Stimulated activated naive CD8-positive, alpha-beta T cell treated with anti-CD3 and anti-CD28 coated beads, Interleukin-15, Interleukin-2, amounts not matched to agents 100 ng/mL and 50 ng/mL, for 24 hours (primary cell): Measurements from ENCODE around the gene GLB1L3.

Source experiments
- H3K27ac Mint-ChIP-seq: one replicate; pipeline ENCODE4 v1.8.0; 2021; ENCODE audit warnings: mild to moderate bottlenecking, mixed read lengths
- H3K27me3 Mint-ChIP-seq: one replicate; pipeline ENCODE4 v1.8.0; 2021; ENCODE audit warnings: mixed read lengths
- H3K36me3 Mint-ChIP-seq: one replicate; pipeline ENCODE4 v1.8.0; 2021; ENCODE audit warnings: low read depth, mixed read lengths
- H3K4me1 Mint-ChIP-seq: one replicate; pipeline ENCODE4 v1.8.0; 2021; ENCODE audit warnings: low read depth, mixed read lengths
- H3K4me3 Mint-ChIP-seq: one replicate; pipeline ENCODE4 v1.8.0; 2021; ENCODE audit warnings: mild to moderate bottlenecking, mixed read lengths
- H3K9me3 Mint-ChIP-seq: one replicate; pipeline ENCODE4 v1.8.0; 2021; ENCODE audit warnings: mixed read lengths

The GLB1L3 gene

GRCh38 chr11:134260983-134261382 is 15.2 kb upstream of the GLB1L3 start:
- peaks cover 3% of the 10 kb centered on the region for H3K4me1 Mint-ChIP-seq
- no peak overlapping the region for H3K4me3 Mint-ChIP-seq
- H3K27me3 Mint-ChIP-seq = no peaks in the 10 kb centered on the region
- no peak overlapping the region for H3K27ac Mint-ChIP-seq
- peaks cover 30% of the 10 kb centered on the region for H3K36me3 Mint-ChIP-seq
- no peaks in the 10 kb centered on the region for H3K9me3 Mint-ChIP-seq

- Mint-ChIP-seq H3K27ac (no peak overlapping the region), H3K36me3 (peaks cover 27% of the 10 kb centered on the region), H3K9me3 (no peaks in the 10 kb centered on the region), H3K4me1 (peaks cover 3% of the 10 kb centered on the region), H3K4me3 (no peak overlapping the region), H3K27me3 (no peaks in the 10 kb centered on the region)
These were observed 14.3 kb upstream of the GLB1L3 start for GRCh38 chr11:134261626-134262488.

GRCh38 chr11:134264966-134265764 is 11.0 kb upstream of the GLB1L3 start:
- H3K27me3 Mint-ChIP-seq = no peaks in the 10 kb centered on the region

GRCh38 chr11:134266440-134266839 is 9.7 kb upstream of the GLB1L3 start:
- H3K4me3 Mint-ChIP-seq = no peak overlapping the region
- H3K27ac Mint-ChIP-seq = no peak overlapping the region
- H3K36me3 Mint-ChIP-seq = peaks cover 4% of the 10 kb centered on the region

More at GRCh38 chr11:134264966-134265764, 11.0 kb upstream of the GLB1L3 start:
- H3K36me3 Mint-ChIP-seq = peaks cover 12% of the 10 kb centered on the region
- H3K27ac Mint-ChIP-seq = no peak overlapping the region
- H3K4me1 Mint-ChIP-seq = peaks cover 5% of the 10 kb centered on the region
- H3K9me3 Mint-ChIP-seq = no peaks in the 10 kb centered on the region
- no peak overlapping the region for H3K4me3 Mint-ChIP-seq

GRCh38 chr11:134266841-134267251 is 9.3 kb upstream of the GLB1L3 start:
- Mint-ChIP-seq H3K4me3 (no peak overlapping the region), H3K36me3 (peaks cover 4% of the 10 kb centered on the region), H3K9me3 (no peaks in the 10 kb centered on the region), H3K27ac (no peak overlapping the region), H3K27me3 (no peaks in the 10 kb centered on the region), H3K4me1 (peaks cover 11% of the 10 kb centered on the region)

More at GRCh38 chr11:134266440-134266839, 9.7 kb upstream of the GLB1L3 start:
- H3K9me3 Mint-ChIP-seq = no peaks in the 10 kb centered on the region
- H3K4me1 Mint-ChIP-seq = peaks cover 11% of the 10 kb centered on the region
- H3K27me3 Mint-ChIP-seq = no peaks in the 10 kb centered on the region

GRCh38 chr11:134267461-134267860 is 8.7 kb upstream of the GLB1L3 start:
- no peak overlapping the region for H3K4me3 Mint-ChIP-seq

GRCh38 chr11:134267966-134268365 is 8.2 kb upstream of the GLB1L3 start:
- H3K27me3 Mint-ChIP-seq = no peaks in the 10 kb centered on the region
- H3K9me3 Mint-ChIP-seq = no peaks in the 10 kb centered on the region
- peaks cover 15% of the 10 kb centered on the region for H3K4me1 Mint-ChIP-seq
- H3K4me3 Mint-ChIP-seq = no peak overlapping the region
- peaks cover 4% of the 10 kb centered on the region for H3K36me3 Mint-ChIP-seq
- H3K27ac Mint-ChIP-seq = no peak overlapping the region

More at GRCh38 chr11:134267461-134267860, 8.7 kb upstream of the GLB1L3 start:
- Mint-ChIP-seq H3K27me3 (no peaks in the 10 kb centered on the region), H3K36me3 (peaks cover 4% of the 10 kb centered on the region), H3K9me3 (no peaks in the 10 kb centered on the region), H3K27ac (no peak overlapping the region), H3K4me1 (peaks cover 11% of the 10 kb centered on the region)

GRCh38 chr11:134270250-134270714 is 5.9 kb upstream of the GLB1L3 start:
- H3K27ac Mint-ChIP-seq = peak overlapping the region; percentile 42
- peak overlapping the region; percentile 24 for H3K4me3 Mint-ChIP-seq
- H3K9me3 Mint-ChIP-seq = no peaks in the 10 kb centered on the region
- H3K27me3 Mint-ChIP-seq = peaks cover 6% of the 10 kb centered on the region
- H3K36me3 Mint-ChIP-seq = no peaks in the 10 kb centered on the region
- H3K4me1 Mint-ChIP-seq = peaks cover 36% of the 10 kb centered on the region

- Mint-ChIP-seq H3K4me1 (peaks cover 41% of the 10 kb centered on the region), H3K36me3 (no peaks in the 10 kb centered on the region), H3K9me3 (no peaks in the 10 kb centered on the region), H3K27ac (no peak overlapping the region), H3K27me3 (peaks cover 10% of the 10 kb centered on the region), H3K4me3 (no peak overlapping the region)
These were observed 4.2 kb upstream of the GLB1L3 start for GRCh38 chr11:134271978-134272377.

GRCh38 chr11:134272381-134273316 is 3.5 kb upstream of the GLB1L3 start:
- H3K4me3 Mint-ChIP-seq = no peak overlapping the region
- H3K4me1 Mint-ChIP-seq = peaks cover 45% of the 10 kb centered on the region
- H3K27ac Mint-ChIP-seq = no peak overlapping the region
- no peaks in the 10 kb centered on the region for H3K9me3 Mint-ChIP-seq
- no peaks in the 10 kb centered on the region for H3K36me3 Mint-ChIP-seq
- H3K27me3 Mint-ChIP-seq = peaks cover 15% of the 10 kb centered on the region

- no peak overlapping the region for H3K4me3 Mint-ChIP-seq
- peaks cover 16% of the 10 kb centered on the region for H3K27me3 Mint-ChIP-seq
- no peaks in the 10 kb centered on the region for H3K9me3 Mint-ChIP-seq
- peaks cover 45% of the 10 kb centered on the region for H3K4me1 Mint-ChIP-seq
- H3K36me3 Mint-ChIP-seq = no peaks in the 10 kb centered on the region
- no peak overlapping the region for H3K27ac Mint-ChIP-seq
These were observed 2.9 kb upstream of the GLB1L3 start for GRCh38 chr11:134273317-134273712.

- H3K27ac Mint-ChIP-seq = peak overlapping the region; percentile 92
- H3K27me3 Mint-ChIP-seq = peaks cover 31% of the 10 kb centered on the region
- no peaks in the 10 kb centered on the region for H3K9me3 Mint-ChIP-seq
- H3K4me3 Mint-ChIP-seq = peak overlapping the region; percentile 90
- peaks cover 7% of the 10 kb centered on the region for H3K36me3 Mint-ChIP-seq
- H3K4me1 Mint-ChIP-seq = peaks cover 47% of the 10 kb centered on the region
These were observed 1.0 kb upstream of the GLB1L3 start for GRCh38 chr11:134275188-134275533.

- Mint-ChIP-seq H3K4me3 (peak overlapping the region; percentile 90), H3K36me3 (peaks cover 7% of the 10 kb centered on the region), H3K27me3 (peaks cover 31% of the 10 kb centered on the region), H3K9me3 (no peaks in the 10 kb centered on the region), H3K4me1 (peaks cover 37% of the 10 kb centered on the region), H3K27ac (peak overlapping the region; percentile 92)
These were observed 410 bp downstream of the GLB1L3 start for GRCh38 chr11:134276396-134277182.
